Stimulated activated CD4-positive, alpha-beta T cell treated with anti-CD3 and anti-CD28 coated beads, Interleukin-1b, Interleukin-23, amount 100 ng/mL, for 24 hours (primary cell): ENCODE results near the gene BPIFA1.

Experiments used
- DNase-seq, 4 experiments: peaks; one replicate each; pipeline ENCODE4 v3.0.0-alpha.2; 2020; ENCODE audit warnings: low read depth in 4 of 4, low spot score in 1 of 4

The BPIFA1 gene

DNA sequence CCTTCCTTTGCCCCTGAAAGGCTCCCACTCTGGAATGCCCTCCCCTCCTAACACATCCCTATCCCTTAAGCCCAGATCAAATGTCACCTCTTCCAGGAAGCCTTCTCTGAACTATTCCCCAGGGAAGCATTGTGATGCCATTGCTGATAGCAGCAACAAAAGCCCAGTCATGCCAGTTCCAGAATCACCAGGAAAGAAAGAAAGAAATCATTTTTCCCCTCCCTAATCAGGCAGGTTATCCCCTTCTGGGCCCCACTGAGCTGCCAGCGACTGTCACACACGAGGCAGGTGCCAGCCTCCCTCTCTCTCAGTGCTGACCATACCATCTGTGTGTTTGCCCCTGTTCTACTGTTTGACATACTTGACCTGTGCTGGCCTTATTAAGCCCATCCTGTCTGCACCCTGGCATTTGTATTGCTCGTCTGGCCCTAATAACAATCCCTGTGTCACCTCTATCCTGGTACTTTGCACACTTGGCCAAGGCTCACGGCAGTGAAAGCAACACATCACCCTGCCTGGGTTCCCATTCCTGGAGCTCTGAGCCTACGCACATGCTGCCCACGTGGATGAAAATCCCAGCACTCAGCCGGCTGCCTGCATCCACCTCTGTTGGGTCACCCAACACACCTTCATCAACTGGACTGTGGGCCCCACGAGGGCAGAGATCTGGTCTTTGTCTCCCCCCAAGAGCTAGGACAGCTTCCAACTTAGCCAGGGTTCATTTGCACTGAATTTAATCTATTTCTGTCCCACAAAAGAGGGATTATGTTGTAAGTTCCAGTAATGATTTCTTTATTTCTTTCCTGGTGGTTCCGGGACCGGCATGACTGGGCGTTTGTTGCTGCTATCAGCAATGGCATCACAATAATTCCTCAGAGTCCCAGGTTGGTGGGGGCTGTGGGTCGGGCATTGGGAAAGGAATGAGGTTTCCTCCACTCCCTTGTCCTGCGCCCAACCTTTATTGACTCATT lies 42.0 kb downstream of the BPIFA1 start:
- no peak for DNase-seq

DNA sequence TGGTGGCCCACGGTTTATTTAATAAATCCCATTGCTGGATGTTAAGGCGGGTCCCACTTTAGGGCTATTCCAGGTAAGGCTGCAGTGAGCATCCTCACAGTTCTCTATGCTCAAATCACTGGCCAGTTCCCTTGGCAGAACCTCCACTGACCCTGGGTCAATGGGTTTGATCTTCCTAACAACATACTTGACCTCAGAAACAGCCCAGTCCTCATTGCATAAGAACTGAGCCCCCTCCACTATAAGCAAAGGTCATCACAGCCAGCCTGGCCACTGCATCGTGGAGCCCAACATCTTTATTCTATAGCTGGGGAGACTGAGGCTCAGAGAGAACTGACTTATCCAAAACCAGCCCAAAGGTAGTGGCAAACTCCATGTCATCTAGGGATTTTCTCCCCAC lies 42.9 kb downstream of the BPIFA1 start:
- DNase-seq = no peak

DNA sequence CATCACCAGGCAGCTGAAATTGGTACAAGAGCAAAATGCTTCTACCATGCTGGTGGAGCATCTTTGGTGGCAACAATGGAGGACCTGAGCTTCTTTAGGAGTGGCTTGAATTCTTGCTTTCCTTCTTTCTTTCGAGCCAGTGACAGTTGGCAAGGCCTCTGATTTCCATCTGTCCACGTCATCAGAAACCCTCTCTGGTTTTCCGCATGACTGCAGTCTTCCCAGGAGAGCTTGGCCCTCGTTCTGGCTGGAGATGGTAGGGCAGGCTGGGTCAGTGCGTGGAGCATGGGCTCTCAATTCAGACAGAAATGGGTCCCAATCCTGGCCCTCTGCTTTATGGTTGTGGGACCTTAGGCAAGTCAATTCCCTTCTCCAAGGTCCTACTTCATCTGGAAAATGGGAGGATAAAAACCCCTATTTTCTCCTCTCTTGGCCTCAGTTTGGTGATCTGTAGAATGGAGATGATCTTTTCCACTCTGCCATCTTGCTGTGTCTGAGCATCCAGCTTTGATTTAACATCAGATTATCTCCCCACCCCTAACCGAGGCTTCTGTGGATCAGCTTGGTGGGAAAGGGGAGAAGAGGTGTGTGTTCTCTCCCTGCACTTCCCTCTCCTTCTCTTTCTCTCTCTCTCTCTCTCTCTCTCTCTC lies 43.6 kb downstream of the BPIFA1 start:
- DNase-seq = no peak

DNA sequence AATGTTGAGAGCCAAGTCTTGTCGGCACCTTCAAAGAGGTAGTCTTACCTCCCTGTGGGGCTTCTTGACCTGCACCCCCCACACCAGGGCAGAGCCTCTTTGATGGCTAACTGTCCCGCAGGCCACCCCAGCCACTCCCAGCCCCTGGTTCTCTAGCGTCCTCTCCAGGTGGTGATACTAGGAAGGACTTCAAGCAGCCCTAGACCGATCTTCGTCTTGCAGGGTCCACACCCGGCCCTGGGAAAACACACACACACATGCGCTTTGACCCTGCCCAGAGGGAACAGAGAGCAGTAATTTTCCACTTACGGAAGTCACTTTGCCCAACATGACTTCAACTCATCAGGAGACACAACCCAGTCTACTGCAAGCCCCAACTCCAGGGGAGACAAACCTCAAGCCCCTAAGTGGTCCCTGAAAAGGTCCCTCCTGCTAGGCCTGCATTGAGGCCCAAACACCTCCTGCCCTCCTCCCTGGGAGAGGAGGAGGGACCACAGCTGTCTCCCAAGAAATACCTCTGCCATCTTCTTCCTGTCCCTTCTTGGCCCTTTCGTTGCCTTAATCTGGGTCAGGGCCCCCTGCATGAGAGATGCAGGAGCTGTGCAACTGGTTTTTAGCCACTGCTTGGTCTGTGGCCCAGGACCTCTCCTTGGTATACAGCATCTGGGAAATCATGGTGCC lies 44.3 kb downstream of the BPIFA1 start:
- no peak for DNase-seq

DNA sequence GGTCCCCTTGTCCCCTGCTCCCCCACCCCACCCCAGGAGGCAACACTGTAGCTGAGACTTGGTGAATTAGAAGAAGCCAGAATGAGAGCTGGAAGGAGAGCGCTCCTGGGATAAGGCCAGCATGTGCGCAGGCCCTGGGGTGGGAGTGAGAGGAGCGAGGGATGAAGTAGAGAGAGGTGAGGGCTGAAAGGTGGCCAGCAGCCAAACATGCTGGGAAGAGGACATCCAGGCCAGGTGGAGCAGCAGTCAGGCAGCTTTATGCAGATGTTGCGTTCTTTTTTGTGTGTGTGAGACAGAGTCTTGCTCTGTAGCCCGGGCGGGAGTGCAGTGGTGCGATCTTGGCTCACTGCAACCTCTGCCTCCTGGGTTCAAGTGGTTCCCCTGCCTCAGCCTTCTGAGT lies 45.0 kb downstream of the BPIFA1 start:
- DNase-seq = no peak

DNA sequence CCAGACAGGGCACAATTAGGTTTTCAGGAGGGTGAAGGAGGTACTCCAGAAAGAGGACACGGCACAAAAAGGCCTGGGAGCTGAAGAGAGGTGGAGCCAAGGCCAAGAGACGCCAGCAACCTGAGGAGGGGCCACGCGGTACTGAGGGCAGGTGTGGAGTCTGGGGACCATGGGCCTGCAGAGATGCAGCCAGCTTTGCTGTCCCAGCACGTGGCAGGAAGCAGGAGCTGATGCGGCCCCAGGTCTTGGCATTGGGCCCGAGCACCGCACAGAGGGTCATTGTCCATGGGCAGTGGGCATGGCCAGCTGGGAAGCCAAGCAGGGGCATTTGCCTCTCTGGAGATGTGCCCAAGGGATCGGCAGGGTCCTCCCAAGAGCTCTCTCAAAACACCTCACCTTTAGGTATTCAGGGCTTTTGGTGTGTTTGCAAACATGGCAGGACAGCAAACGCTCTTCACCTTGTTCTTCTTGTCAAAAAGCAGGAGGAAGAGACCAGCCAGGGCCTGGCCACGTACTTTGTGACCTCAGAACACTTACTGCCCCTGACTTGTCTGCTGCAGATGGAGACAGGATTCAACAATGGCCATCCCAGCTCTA lies 45.9 kb downstream of the BPIFA1 start:
- no peak for DNase-seq

DNA sequence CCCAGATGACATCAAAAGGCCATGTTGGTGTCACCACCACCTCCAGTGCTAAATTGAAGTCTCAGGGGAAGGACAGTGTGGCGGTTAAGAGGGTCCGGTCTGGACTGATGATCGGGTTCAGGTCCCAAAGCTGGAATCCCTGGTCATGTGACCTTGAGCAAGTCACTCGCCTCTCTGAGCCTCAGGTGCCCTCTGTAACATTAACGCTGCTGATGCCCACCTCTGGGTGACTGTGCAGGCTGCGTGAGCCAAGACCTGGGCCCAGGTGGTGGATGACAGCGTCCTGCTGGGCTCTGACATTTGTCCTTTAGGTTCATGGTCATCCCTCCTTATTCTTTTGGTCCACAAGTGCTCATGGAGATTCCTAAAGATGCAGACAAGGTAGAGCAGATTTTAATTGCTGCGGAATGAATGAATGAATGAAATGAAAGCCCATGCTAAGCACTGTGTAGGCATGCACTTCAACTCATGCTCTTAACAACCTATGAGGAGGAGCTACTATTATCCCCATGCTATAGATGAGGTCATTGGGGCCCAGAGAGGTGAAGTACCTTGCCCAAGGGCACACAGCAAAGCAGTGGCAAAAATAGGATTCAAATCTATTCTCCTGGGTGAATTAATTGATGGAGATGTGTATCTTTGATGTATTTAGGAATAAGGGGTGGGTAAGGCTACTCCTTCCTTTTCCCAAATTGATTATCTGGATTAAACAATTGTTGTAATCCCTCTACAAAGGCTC lies 46.6 kb downstream of the BPIFA1 start:
- no peak for DNase-seq

DNA sequence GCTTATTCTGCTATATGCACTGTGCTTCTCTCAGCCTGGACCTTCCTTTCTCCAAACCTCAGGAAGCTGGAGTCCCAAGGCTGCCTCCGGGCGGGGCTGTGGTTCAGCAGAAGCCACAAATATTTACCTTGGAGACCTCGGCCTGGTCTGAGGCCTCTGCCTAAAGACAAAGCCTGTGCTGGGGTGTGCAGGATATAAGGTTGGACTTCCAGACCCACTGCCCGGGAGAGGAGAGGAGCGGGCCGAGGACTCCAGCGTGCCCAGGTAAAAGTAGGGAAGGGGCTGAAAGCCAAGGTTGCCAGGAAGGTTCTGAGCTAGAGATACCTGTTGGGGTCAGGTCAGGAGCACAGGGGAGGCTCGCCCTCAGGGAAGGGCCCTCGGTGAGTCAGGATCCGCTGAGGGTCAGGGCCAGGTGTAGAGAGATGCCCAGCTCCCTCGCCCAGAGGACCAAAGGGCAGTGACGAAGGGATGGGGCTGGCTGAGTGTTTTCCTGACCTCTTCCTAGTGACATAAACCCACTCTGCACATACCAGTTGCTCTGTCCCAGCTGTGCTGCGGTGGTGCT lies 47.3 kb downstream of the BPIFA1 start, which contains the start of gene BPIFB1:
BPIFB1 (plus strand) TSS at position 224 of the 565 bp plus-strand sequence. CDS start 2,860 bp downstream, outside the sequence.
- DNase-seq = no peak

DNA sequence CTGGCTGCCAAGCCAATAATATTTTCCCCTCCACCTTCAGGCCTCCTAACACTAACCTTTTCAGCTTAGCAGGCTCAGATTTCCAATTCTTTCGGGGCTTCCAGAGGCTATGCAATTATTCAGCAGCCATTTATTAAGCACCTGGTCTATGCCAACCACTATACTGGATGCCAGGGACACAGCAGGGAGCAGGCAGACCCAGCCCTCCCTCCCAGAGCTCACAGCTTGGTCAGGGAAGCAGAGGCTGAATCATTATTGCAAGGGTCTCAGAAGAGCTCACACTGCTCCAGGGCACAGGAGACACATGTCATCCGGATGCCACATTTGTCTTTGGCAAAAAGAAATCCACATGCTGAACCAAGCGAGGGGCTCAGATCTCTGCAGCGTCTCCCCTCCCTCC lies 48.5 kb downstream of the BPIFA1 start:
- no peak for DNase-seq

DNA sequence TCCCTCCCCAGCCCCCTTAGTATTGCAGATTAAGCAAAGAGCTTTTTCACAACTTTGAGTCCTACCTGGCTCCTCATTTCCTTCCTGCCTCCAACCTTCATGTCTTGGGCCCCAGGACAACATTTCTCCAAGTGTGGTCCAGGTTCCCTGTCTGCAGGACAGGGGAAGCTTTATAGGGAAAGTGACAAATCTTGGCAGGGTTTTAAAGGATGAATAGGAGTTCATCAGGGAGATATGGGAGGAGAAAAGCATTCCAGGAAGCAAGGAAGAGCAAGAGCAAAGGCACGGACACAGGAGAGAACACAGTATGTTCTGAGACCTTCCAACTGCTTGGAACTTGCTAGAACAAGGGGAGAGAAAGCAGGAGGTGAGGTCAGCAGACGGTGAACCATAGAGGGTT lies 49.1 kb downstream of the BPIFA1 start:
- no peak for DNase-seq

DNA sequence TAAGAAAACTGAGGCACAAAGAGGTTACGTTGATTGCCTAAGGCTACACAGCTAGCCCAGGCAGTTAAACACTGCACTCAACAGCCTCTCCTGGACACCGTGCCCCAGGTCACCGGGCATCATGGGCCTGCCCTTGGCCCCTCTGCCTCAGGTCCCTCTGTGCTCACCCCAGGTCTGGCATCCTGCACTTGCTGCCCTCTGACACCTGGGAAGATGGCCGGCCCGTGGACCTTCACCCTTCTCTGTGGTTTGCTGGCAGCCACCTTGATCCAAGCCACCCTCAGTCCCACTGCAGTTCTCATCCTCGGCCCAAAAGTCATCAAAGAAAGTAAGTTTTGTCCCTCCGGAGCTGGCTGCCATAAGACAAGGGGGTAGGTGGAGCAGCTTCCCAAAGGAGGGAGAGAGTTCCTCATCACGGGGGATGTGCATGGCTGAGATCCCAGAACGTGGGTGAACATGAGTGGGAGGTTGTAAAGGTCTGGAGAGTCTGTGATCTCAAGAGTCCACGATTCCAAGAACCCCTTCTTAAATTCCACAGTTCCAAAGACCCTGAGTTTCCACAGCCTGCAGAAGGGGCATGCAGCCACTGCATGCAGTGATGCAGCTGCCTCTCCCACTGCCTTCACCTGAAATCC lies 50.2 kb downstream of the BPIFA1 start:
- no peak for DNase-seq

DNA sequence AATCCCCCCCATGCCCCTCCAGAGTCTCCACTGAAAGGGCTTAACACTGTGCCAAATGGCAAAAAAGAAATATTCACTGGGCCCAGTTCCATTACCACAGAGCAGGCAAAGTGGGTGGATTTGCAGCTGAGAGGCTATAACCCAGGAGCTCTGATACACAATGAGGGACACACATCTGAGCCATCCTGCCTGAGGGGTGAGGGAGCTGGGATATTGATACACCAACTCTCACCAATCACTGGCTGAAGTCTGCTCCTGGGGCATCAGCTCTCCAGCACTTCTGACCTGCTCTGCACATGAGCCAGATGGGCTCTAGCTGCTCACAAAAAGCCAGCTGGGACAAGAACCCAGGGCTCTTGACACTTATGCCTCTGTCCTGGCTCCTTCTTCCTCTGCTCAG lies 52.1 kb downstream of the BPIFA1 start:
- no peak for DNase-seq

DNA sequence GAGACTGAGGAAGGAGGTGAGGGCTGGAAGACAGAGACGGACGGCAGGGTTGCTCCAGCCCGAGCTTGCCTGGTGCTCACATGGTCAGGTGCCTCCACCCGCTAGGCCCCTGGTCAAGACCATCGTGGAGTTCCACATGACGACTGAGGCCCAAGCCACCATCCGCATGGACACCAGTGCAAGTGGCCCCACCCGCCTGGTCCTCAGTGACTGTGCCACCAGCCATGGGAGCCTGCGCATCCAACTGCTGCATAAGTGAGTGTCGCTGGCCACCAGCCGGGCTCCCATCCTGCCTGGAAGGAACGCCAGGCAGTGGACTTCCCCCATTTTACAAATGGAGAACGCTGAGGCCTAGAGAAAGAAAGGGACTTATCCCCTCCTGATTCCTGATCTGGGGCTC lies 55.1 kb downstream of the BPIFA1 start:
- no peak for DNase-seq

DNA sequence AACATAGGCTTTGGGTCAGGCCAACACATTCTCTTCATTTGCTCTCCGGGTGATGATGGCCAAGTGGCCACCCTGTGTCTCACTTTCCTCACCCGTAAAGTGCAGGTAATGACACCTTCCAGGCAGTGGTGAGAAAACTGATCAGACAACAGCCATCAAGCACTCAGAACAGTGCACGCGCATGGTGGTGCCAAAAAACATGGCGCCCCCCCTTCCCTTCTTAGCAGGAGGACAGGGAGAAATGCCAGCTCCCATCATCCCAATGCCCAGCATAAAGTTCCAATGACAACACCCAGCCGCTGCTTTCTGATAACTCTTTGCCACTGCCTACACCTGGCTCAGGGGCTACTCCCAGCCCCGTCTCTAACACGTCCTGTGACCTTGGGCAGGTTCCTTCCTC lies 55.6 kb downstream of the BPIFA1 start:
- DNase-seq = no peak

DNA sequence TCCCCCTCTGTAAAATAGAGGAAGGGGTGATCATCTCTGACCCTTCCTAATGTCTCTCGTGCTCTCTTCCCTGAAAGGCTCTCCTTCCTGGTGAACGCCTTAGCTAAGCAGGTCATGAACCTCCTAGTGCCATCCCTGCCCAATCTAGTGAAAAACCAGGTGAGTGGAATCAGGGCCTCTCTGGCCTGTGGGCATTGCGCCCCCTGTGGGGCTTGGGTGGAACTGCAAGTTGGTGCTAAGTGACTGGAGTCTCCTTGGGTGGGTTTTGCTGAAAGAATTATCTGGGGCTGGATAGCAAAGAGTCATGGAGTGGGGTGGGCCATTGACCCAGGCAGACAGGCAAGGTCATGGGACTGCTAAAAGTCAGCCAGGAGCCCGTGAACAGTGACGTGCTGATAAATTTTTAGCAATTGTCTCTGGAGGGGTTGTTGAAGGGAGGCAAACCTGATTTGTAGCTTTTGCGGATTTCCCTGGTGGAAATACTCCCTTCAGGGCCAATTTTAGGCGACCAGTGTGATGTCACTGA lies 56.1 kb downstream of the BPIFA1 start:
- DNase-seq = peak; percentile 35 to 57 (median 51)
